H1 (cell line): ENCODE measurements around the gene FOSB.

Experiments
- EZH2 ChIP-seq: fragments of 200-600 bp; sonication (generic); IDR thresholded peaks from 2 replicates; pipeline ENCODE4 v1.7.1; 2012; ENCODE audit warnings: low read depth, mild to moderate bottlenecking, moderate library complexity, low read length, inconsistent platforms; ENCODE audit not compliant: severe bottlenecking
- RAD21 ChIP-seq, 2 experiments: IDR thresholded peaks in 1 of 2; conservative IDR thresholded peaks in 1 of 2; 2 replicates each; pipeline ENCODE4 v1.6.1; 2011; ENCODE audit warnings: low read depth in 2 of 2, low read length in 2 of 2, improper control_type of control experiment in 1 of 2, inconsistent platforms in 1 of 2, mild to moderate bottlenecking in 1 of 2, moderate library complexity in 1 of 2
- TEAD4 ChIP-seq: IDR thresholded peaks from 2 replicates; pipeline ENCODE4 v1.6.1; 2012; ENCODE audit warnings: low read depth, low read length, inconsistent platforms, mixed read lengths

DNA sequence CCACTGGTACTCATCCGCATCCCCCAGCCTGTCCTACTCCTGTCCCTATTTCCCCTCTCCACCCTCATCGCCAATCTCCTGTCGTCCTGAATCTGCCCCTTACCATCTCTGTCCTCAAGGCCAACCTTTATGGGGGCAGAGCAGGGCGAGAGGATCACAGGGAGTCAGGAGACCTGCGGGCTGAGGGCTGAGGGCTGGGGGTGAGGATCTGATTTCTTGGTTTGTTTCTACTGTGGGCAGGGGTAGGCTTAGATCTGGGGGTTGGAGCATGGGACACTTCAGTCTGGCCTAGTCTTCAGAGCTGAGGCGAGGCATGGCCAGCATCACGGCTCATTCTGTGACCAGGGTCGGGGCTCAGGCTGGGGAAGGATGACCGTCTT is 27.5 kb upstream of the FOSB start:
- TF ChIP-seq RAD21 (IDR thresholded peaks at IDR 0.05 in 1 of 2, conservative IDR thresholded peaks at IDR 0.05 in 1 of 2; ENCODE audit: low read depth in 2 of 2, low read length in 2 of 2) (no peak), EZH2 (no peak), TEAD4 (no peak)
